ENCODE data around the gene USP28.
A peak's percentile ranks its signal among the peaks of the same experiment; 100 is the strongest.
"Not testable (repeated sequence)": the region's sequence is repeated elsewhere in the genome, so short reads cannot be mapped to it uniquely, and the experiment has no call there.

USP28 gene

GRCh38 chr11:113835306-113835705 is 40.1 kb downstream of the USP28 start:
- no peak for DNase-seq

GRCh38 chr11:113833151-113833550 is 42.2 kb downstream of the USP28 start:
- no peak for DNase-seq

- DNase-seq: no peak
These were observed 44.1 kb downstream of the USP28 start for GRCh38 chr11:113831314-113831713.

- DNase-seq: no peak
These were observed 45.6 kb downstream of the USP28 start for GRCh38 chr11:113829751-113830150.

GRCh38 chr11:113828191-113828590 is 47.2 kb downstream of the USP28 start:
- DNase-seq: no peak

GRCh38 chr11:113827477-113827876 is 47.9 kb downstream of the USP28 start:
- no peak for DNase-seq

GRCh38 chr11:113818426-113818825 is 56.9 kb downstream of the USP28 start:
- no peak for DNase-seq

GRCh38 chr11:113817626-113818025 is 57.7 kb downstream of the USP28 start:
- no peak for DNase-seq

GRCh38 chr11:113817162-113817561 is 58.2 kb downstream of the USP28 start:
- DNase-seq: no peak

GRCh38 chr11:113814181-113814580 is 61.2 kb downstream of the USP28 start:
- no peak for DNase-seq

GRCh38 chr11:113808931-113809330 is 66.4 kb downstream of the USP28 start:
- no peak for DNase-seq

- DNase-seq: peak; percentile 7
These were observed 69.0 kb downstream of the USP28 start for GRCh38 chr11:113806406-113806805.

- no peak for DNase-seq
These were observed 69.7 kb downstream of the USP28 start for GRCh38 chr11:113805640-113806039.

- no peak for DNase-seq
These were observed 72.8 kb downstream of the USP28 start for GRCh38 chr11:113802621-113803020.

GRCh38 chr11:113796663-113797259 is 78.6 kb downstream of the USP28 start:
- peak; percentile 35 for DNase-seq

GRCh38 chr11:113789675-113790320 is 85.6 kb downstream of the USP28 start:
- DNase-seq: no peak

GRCh38 chr11:113789016-113789415 is 86.4 kb downstream of the USP28 start:
- not testable (repeated sequence) for DNase-seq

GRCh38 chr11:113782134-113782533 is 93.2 kb downstream of the USP28 start:
- DNase-seq: no peak

- no peak for DNase-seq
These were observed 93.7 kb downstream of the USP28 start for GRCh38 chr11:113781682-113782081.

GRCh38 chr11:113779496-113779895 is 95.9 kb downstream of the USP28 start, which contains the start of gene CLDN25:
TSS of gene CLDN25 (plus strand) at chr11:113779796. CDS start at chr11:113779796, 0 bp downstream.
- no peak for DNase-seq

- DNase-seq: no peak
These were observed 97.1 kb downstream of the USP28 start for GRCh38 chr11:113778111-113778910.

GRCh38 chr11:113774174-113774503 is 101.2 kb downstream of the USP28 start:
- no peak for DNase-seq

- peak; percentile 93 for DNase-seq
These were observed 101.8 kb downstream of the USP28 start, which contains the start of gene ZW10 for GRCh38 chr11:113773416-113774173. TSS of gene ZW10 (minus strand) at chr11:113773692. CDS start at chr11:113773666, 26 bp downstream.

Data from CD4-positive, alpha-beta T cell treated with Interleukin-17A for 1 hour (primary cell).